Hematopoietic multipotent progenitor cell treated with erythropoietin and hydrocortisone succinate and interleukin-3 and kit ligand, for 4 days (in vitro differentiated cells): ENCODE data around the gene TTPAL.

Experiments
- DNase-seq: peaks from one replicate; pipeline ENCODE4 v3.0.0-alpha.2; 2015

Gene TTPAL

GRCh38 chr20:44542890-44543289, 67.2 kb downstream of the TTPAL start:
- DNase-seq = peak; percentile 61

- DNase-seq = peak; percentile 27
These were observed 67.7 kb downstream of the TTPAL start for GRCh38 chr20:44543358-44543757.
